ENCODE results near the gene SLC2A4RG. TPM values are rescaled to one million over a fixed set of nuclear protein-coding genes. Genes with fewer than 3 reads are reported as not detected.
A peak's percentile ranks its signal among the peaks of the same experiment; 100 is the strongest.

SLC2A4RG gene
- total and polyA plus RNA-seq, 2 of the 13 experiments (the other 11 are each of a cell fraction or from before 2014, with no cell fraction given): 91.4 to 95.9 TPM

- TF ChIP-seq GMEB2 (CRISPR knock-in tag; IDR thresholded peaks at IDR 0.05; ENCODE audit: low read depth): no peak
- no peak for TF ChIP-seq RORA (CRISPR knock-in tag; IDR thresholded peaks at IDR 0.05)
- no peak for TF ChIP-seq DMAP1 (CRISPR knock-in tag; IDR thresholded peaks at IDR 0.05)
- TF ChIP-seq ATF2 (CRISPR knock-in tag; IDR thresholded peaks at IDR 0.05): 0 out of 2 replicates have a peak, but pooled peaks have one; percentile 14
- no peak for TF ChIP-seq BORCS8-MEF2B (CRISPR knock-in tag; IDR thresholded peaks at IDR 0.05)
- no peak for TF ChIP-seq PATZ1 (CRISPR knock-in tag; IDR thresholded peaks at IDR 0.05)
- no peak for TF ChIP-seq AGO1 (IDR thresholded peaks at IDR 0.05; ENCODE audit: low read depth, low read length, poor library complexity, severe bottlenecking)
- no peak for TF ChIP-seq HNF4A (CRISPR knock-in tag; IDR thresholded peaks at IDR 0.05)
- no peak for TF ChIP-seq MEIS2 (CRISPR knock-in tag; IDR thresholded peaks at IDR 0.05)
- no peak for TF ChIP-seq SSRP1 (CRISPR knock-in tag; IDR thresholded peaks at IDR 0.05)
- TF ChIP-seq TOE1 (CRISPR knock-in tag; IDR thresholded peaks at IDR 0.05): no peak
- no peak for TF ChIP-seq ZNF160 (CRISPR knock-in tag; IDR thresholded peaks at IDR 0.05)
- TF ChIP-seq FOXK2 (IDR thresholded peaks at IDR 0.05): no peak
- TF ChIP-seq SKI (IDR thresholded peaks at IDR 0.05; ENCODE audit: partially characterized antibody): no peak
- TF ChIP-seq HIVEP1 (CRISPR knock-in tag; IDR thresholded peaks at IDR 0.05): no peak
- TF ChIP-seq SALL1 (CRISPR knock-in tag; IDR thresholded peaks at IDR 0.05): 0 out of 2 replicates have a peak, but pooled peaks have one; percentile 39
- no peak for TF ChIP-seq ZNF616 (CRISPR knock-in tag; IDR thresholded peaks at IDR 0.05; ENCODE audit: low read depth)
- no peak for TF ChIP-seq HNF4G (IDR thresholded peaks at IDR 0.05; ENCODE audit: borderline replicate concordance, low read depth, low read length)
- TF ChIP-seq HNF4G (CRISPR knock-in tag; IDR thresholded peaks at IDR 0.05; ENCODE audit: borderline replicate concordance, low read depth): no peak
- TF ChIP-seq ZNF550 (CRISPR knock-in tag; IDR thresholded peaks at IDR 0.05; ENCODE audit: borderline replicate concordance): 0 out of 2 replicates have a peak, but pooled peaks have one; percentile 45
- no peak for TF ChIP-seq ZNF720 (CRISPR knock-in tag; IDR thresholded peaks at IDR 0.05)
- TF ChIP-seq TFDP1 (CRISPR knock-in tag; IDR thresholded peaks at IDR 0.05; ENCODE audit: borderline replicate concordance): no peak
- TF ChIP-seq MTF2 (CRISPR knock-in tag; IDR thresholded peaks at IDR 0.05; ENCODE audit: borderline replicate concordance): no peak
- no peak for TF ChIP-seq ELF3 (CRISPR knock-in tag; IDR thresholded peaks at IDR 0.05)
- TF ChIP-seq RFX3 (CRISPR knock-in tag; IDR thresholded peaks at IDR 0.05): no peak
Observed at GRCh38 chr20:63755933-63756647, 16.5 kb downstream of the SLC2A4RG start (continued).

Measured in HepG2 (cell line).